ENCODE data around the gene MRPS5.

MRPS5 gene

DNA sequence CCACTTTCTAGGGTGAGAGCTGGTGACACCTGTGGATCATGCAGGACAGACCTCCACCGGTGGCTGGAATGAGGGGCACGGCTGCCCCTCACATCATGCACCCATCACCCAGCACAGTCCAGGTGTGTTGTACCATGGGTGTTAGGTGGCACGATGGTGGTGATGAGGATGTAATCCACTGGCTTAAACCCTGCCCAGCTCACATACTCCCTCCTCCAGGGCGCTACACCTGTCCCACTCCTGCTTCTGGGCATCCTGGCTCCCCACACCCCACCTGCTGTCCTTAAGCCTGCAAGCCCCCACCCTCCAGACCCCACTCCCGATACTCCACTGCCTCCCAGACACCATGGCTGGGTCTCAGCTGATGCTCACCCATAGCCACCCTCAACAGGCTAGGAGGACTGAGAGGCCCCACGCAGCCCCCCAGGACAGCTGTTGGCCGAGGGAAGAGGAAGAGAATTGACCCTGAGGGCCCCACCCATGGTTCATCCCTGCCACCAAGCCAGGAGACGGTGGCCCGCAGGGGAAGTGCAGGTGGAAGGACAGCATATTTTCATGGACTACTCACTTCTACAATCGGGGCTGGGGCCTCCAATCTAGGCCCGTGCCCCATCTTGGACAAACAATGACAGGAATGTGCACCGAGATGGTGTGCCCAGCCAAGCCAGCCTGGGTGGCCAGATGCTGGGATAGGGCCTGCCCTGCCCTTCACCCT, 61.8 kb downstream of the MRPS5 start:
- DNase-seq = no peak

DNA sequence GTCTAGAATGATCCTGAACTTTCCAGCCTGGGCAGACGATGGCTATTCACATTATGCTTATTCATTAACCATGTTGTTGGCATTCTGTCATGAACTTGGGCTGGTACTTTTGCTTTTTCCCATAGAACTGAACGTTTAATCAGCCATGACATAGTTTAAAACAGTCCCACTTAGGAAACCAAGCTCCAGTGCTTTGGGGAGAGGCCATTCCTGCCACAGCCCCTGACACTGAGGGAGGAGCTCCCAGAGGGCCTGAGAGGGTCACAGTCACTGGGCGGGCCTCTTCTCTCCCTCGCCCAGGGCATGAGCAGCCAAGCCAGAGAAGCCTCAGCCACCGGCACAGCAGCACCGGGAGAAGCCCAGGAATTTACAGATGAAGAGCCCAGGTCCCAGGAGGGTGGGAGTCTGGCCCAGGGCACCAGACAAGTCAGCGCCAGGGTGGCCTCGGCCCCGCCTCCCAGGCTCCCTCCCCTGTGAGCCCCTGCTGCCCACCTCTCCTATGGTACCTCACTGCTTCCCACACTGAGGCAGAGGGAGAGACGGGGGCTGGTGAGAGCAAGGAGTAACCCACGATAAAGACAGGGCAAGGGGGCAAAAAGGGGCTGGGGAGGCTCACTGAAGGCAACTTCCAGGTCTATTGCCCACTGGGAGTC, 62.5 kb downstream of the MRPS5 start:
- DNase-seq = peak; percentile 20

DNA sequence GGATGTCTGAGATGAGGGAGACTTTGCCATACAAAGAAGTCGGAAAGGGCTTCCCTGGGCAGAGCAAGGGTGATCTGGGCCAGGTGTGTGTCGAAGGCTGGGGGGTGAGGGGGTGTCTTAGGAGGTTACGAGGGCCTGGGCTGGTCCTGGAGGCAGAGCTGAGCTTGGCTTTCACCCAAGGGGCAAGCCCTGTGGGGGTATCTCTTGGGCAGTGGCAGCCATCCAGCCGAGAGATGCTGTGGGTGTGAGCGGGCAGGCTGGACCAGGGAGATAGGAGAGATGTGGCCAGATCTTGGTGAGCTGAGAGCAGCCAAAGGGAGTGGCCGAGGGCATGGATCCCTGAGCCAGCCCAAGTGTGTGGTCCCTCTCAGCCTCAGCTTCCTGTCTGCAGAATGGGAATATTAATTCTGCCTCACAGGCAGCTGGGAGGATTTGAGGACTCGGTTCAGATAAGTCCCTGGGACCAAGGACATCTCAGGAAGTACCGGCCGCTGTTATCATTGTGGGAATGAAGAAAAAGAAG, 63.1 kb downstream of the MRPS5 start:
- DNase-seq = peak; percentile 86

DNA sequence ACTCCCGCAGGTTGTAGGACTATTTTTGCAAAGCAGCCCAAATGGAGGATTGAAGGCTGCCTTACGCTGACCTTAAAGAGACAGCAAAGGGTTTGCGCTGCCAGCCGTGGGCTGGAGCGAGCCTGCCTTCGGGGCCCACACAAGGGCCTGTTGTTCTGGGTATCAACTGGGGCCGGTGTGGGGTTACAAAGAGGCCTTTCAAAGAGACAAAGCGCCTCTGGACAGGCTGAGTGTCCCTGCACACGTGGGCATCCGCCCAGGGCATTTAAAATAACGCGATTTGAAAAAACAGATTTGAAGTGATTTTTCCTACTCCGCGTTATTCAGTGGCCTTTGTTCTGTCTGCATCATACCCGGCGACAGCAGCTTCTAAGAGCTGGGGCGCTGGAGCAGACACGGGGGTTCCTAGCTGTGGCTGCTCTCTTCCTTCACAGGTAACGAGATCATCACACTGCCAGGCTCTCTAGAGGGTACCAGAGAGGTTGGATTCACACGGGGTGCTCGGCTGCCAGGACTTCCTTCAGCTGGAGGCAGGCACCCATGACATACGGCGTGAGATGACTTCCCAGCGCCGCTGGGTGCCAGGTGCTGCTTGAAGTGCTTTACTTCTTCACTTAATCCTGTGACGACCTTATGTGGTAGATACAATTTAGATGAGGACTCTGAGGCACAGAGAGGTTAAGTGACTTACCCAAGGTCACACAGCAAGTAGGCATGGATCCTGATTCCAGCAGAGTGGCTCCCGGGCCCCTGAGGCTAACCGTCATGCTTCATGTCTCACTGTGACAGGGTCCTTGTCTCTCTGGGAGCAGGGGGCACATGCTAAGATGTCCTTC, 63.9 kb downstream of the MRPS5 start:
- DNase-seq = no peak

DNA sequence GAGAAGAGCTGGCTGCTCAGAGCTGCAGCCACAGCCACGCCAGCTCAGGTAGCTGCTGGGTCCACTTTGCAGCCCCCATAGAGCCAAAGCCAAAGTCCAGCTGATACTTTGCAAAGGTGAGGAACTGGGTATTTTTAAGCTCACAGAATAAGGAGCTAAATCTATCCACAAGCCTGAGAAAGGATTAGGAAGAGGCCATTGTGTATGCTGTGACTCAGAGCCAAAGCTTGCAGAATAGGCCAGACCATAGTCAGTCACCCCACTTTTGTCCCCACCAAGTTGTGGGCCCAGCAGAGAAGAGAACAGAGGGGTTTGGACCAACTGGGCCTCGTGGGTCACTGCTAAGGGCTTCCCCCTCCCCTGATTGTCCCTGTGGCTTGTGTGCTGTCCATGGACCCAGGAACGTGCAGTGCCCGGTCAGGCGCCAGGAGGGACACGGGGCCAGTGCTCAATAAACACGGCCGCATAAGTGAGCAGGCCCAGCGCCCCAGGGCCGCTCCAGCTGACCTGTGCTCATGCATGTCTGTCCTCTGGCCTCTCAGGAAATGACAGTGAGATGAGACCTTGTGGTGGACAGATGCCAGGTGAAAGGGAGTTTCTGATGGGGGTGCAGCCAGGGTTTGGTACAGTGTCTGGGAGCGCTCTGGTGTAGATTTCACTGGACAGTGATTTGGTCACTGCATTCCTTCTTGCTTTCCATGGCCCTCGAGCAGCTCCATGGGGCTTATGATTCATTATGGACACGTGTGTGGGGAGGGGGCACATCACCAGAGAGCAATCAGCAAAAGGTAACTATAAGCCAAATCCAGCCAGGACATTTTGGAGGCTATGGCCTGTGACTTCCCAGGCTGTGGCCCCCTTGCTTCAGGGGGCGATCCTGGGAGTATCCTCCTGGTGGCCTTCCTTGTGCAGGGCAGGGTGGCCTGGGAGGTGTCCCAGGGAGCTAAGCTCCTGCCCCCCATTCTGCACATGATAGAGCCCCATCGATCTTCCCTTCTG, 64.8 kb downstream of the MRPS5 start:
- no peak for DNase-seq

DNA sequence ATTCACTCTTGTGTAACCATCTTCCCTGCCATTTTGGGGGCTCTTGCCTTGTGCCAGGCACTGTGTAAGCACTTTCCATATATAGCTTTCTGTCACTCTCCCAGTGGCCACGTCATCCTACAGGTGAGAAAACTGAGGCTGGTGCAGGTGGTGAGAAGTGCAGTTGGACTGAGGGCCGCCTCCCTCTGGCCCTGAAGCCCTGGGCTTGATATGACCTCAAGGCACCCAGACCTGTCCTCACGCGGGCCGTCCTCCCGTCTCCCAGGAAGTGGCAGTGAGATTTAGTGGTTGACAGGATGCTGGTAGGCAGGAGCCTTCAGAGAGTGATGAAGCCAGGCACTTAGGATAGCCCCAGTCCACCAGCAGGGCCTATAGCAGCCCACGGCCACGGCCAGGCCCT, 65.6 kb downstream of the MRPS5 start:
- no peak for DNase-seq

DNA sequence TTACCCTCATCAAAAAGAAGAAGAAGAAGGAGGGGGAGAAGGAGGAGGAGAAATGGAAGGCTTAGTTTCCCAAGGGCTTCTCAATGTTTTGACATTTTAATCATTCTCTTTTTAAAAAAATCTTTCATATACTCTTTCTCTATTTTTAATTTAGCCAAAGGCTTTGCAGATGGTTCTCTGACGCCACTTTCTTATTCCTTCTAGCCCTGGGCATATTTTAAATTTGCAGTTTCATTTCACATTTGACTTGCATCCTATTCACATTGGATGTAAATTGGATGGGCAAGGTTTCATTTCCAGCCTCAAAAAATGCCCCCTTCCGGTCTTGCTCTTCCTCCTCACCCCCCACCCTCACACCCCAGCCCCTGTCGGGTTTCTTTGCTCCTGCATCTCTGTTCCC, 66.3 kb downstream of the MRPS5 start:
- no peak for DNase-seq

DNA sequence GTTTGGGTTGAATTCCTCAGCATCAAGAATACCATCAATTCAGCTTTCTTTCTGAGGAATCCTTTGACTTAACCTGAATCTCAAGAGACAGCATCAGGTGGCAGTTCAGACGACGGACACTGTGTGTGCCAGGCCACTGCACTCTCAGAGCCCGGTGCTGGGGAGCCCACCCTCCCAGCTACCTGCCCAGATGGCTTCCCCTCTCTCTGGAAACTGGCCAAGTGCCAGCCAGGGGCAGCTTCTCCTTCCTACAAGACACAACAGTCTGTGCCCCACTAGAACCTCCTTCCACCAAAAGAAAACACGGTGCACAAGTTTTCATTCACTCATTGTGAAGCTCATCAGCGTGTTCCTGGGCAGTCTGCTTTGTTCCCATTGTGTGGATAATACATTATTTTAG, 67.6 kb downstream of the MRPS5 start:
- no peak for DNase-seq

DNA sequence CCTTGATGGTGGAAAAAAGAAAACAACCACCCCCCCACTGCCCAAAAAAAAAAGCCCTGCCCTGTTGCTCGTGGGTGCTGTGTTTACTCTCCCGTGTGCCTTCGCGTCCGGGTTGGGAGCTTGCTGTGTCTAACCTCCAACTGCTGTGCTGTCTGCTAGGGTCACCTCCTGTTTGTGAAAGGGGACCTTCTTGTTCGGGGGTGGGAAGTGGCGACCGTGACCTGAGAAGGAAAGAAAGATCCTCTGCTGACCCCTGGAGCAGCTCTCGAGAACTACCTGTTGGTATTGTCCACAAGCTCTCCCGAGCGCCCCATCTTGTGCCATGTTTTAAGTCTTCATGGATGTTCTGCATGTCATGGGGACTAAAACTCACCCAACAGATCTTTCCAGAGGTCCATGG, 68.1 kb downstream of the MRPS5 start:
- DNase-seq = peak; percentile 8

DNA sequence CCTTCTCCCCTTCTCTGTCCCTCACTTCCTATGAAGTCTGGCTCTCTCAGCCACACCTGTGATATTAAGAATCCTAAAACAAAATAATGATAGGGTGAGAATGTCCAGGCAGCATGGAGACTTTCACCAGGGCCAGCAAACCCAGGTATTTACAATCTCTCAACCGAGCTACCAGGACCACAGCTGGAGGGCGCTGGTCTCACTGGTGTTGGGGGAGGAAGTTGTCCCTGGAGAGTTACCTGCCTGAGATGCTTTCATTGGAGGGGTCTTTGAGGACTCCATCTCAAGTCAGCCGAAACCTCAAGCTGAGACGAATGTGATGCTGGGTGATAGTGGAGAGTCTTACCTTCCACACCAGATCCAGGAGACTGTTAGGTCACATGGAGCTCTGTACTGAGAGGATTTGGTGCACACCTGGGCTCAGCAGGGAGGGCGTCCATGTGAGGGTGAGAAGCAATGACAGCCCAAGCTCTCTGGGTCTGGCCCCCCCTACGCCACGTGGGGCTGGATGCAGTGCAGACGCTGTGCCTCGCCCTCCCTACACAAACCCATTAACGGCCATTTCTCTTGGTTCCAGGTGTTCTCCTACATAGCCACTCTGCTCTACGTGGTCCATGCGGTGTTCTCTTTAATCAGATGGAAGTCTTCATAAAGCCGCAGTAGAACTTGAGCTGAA, 68.7 kb downstream of the MRPS5 start:
- no peak for DNase-seq

DNA sequence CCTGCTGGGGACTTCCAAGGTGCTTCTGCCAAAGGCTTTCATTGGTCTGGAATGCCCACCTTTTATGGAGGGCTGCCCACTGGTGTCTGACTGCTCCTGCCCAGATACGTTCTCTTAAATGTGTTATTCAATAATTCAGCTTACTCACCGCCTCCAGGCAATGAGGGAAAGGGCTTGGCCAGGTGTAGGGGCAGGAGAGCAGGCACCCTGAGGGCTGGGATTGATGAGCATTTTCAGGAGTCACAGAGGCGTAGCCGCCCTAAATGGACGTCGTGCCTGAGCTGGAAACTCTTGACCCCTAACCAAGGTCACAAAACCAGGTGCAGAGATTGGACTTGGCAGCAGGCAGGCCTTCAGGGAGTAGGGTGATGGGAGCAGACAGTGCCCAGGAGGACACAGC, 69.3 kb downstream of the MRPS5 start:
- no peak for DNase-seq

DNA sequence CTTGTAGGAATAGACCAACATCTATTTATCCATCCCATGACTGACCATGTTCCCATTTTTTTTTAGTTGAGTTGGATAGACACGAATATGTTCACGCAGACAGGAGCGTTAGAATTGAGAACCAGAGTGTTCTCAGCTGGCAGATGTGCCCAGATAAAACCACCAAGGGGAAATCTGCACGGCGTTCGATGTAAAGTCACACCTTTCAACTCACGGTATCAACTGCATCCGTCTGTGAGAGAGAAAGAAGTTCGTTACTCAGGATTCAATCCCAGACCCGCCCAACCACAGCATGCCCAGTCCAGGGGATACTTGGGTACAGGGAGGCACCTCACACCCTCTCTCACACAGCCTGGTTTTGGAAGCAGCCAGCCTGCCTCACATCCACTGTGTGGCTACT, 70.0 kb downstream of the MRPS5 start:
- peak; percentile 25 for DNase-seq

DNA sequence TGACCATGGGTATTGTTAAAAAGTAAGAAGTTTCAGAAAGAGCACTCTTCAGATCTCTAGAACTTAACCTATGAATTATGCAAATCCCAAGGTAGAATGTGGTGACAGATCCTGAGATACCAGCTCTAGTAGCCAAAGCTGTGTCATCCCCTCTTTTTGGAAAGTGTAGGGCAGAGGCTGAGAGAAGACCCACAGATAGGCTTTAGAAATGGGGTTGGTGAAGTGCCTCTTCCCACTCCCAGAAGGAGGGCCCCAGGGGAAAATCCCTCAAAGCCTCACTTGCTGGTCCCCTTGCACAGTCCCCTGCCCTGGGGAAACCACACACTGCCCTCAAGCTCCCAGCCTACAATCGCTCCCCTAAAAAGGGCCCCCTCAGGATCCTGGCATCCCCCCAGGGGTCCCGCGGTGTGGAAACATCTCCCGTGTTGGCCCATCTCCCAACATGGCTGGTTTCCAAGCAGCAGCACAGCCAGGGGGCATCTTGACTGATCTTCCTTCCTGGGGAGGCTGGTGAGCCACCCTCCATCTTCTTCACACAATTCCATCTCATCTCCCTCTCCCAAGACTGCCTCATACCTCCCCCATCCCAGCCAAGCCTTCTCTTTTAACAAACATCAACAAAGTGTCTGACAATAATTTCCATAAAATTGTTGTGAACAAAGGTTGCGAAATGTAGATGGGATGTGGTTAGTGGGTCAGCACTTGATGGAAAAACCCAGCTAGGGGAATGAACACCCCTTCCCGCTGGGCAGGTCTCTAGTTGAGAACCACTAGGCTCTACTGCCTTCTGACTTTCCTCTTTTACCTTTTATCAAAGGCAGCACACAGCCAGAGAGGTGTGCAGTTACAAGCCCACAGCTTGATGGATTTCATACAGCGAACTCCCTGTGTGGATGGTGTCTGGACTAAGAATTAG, 71.0 kb downstream of the MRPS5 start:
- DNase-seq = no peak

DNA sequence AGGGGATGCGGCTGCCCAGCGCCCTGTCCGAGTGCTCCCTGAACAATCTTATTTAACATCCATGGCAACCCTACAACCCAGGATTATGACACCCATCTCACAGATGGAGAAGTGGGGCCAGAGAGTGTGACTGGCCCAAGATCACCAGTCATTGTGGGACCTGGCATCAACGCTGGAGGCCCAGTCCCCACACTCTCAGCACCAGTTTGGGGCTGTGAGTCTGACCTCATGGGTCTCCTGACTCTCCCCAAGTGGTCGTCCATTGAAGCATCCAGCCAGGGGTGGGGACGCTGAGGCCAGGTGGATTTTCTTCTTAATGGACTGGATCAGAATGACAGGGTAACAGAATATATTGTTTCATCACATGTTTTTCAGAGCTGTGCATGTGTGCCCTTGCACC, 71.6 kb downstream of the MRPS5 start:
- DNase-seq = no peak

DNA sequence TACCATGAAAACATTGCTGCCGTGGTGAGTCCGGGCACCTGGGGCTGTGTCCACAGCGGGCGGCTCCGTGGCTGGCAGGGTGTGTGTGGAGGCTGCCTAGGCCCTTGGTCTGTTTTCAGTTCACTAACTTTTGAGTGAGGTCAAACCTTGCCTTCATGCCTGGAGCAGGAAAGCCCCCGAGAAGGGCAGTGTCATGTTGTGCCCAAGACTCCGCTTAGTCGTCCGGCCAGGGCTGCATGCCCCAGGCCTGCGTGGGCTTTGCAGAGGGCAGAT, 72.0 kb downstream of the MRPS5 start:
- no peak for DNase-seq

DNA sequence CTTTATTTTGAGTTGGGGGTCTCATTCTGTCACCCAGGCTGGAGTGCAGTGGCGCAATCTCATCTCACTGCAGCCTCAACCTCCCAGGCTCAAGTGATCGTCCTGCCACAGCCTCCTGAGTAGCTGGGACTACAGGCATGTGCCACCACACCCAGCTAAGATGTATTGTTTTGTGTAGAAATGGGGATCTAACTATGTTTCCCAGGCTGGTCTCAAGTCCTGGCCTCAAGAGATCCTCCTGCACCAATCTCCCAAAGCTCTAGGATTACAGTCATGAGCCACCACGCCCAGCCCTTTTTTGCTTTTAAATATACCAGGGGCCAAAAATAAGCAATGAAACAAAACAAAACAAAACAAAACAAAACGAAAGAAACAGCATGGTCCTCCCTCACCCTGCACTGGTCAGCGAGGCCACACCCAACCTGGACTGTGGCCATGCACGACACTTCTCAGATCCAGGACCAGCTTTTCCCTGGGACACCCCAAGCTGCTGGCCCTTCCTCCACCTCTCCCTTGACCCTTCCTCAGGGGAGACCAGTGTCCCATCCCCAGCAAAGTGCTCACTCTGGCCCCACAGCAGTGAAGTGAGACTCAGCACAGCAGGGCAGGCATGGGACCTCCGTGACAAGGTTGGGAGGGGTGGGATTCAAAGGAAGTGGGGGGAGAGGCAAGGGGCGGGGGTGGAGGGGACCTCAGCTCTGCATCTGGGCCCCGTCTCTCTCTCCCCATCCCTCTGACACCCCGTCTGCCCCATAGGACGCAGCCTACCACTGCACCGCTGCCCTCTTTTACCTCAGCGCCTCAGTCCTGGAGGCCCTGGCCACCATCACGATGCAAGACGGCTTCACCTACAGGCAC, 72.6 kb downstream of the MRPS5 start:
- no peak for DNase-seq

DNA sequence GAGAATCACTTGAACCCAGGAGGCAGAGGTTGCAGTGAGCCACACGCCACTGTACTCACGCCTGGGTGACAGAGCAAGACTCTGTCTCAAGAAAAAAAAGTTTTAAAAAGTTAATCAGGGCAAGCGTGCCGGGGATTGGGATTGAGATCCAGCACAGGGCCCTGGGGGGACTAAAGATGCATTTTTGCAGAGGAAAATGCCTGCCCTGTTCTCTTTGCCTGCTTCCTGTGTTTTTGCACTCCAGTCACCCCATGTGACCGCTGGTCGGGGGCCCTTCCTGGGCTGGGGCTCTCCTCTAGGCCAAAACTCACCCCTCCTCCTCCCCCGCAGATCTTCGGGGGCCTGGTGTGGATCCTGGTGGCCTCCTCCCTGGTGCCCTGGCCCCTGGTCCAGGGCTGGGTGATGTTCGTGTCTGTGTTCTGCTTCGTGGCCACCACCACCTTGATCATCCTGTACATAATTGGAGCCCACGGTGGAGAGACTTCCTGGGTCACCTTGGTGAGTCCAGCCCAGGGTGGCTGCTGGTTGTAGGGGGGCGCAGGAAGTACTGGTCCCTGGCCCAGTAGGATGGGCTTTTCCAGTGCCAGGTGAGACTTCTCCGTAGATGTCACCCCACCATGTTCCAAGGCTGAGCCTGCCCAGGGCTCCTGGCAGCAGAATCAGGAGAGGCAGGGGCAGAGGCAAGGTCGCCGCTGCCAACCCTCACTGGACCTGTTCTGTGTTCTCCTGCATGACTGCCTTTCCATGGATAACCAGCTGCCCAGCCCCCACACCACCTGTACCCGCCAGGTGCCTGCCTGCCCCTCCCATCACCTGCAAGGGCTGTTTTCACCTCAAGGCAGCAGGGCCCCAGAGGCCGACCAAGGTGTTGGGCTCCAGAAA, 73.7 kb downstream of the MRPS5 start:
- DNase-seq = no peak

DNA sequence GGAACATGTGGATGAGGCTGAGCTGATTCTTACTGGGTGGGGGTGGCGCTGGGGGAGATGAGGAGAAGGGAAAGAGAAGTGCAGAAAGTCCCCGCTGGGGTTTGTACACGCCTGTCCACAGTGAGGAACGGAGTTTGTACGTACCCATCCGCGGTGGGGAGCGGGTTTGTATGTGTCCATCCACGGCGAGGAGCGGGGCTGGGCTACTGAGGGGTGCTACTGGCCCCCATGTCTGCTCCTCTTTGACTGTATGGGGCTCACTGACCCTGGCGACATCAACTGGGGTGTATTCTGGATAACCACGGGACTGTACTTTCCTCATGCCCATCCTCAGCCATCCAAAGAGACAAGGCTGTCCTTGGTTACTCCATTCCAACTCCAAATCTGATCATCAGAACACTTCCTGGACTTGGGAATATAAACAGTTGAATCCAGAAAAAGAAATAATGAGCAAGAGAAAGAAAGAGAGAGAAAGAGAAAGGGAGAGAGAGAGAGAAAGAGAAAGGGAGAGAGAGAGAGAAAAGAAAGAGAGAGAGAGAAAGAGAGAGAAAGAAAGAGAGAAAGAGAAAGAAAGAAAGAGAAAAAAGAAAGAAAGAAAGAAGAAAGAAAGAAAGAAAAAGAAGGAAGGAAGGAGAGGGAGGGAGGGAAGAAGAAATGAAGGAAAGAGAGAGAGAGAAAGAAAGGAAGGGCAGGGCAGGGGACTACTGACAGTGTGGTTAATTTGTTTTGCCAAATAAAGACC, 75.1 kb downstream of the MRPS5 start:
- no peak for DNase-seq
